Panc1 (cell line): ENCODE results near the gene CTRB1. TPM values are rescaled to one million over a fixed set of nuclear protein-coding genes. Genes with fewer than 3 reads are reported as not detected.

Experiments used
- ATAC-seq: fragments of 200-7000 bp; cut with Tn5 transposase; 2 replicates; pipeline ENCODE4 v1.9.1; 2020; ENCODE audit warnings: mild to moderate bottlenecking, moderate library complexity
- BruUV-seq: library from RNA; stranded (reverse); fragments of 400-500 nt; replicated peaks from 2 replicates; lab custom pipeline; 2021; lab: Mats Ljungman, UMichigan
- CTCF ChIA-PET: fragments of 300-600 bp; sonication (Branson Sonifier 250); formaldehyde crosslinking; loops from one replicate; lab custom pipeline; 2022; ENCODE audit warnings: antibody characterized with exemption; lab: Charles Lee
- POLR2A ChIA-PET: fragments of 300-600 bp; sonication (Branson Sonifier 250); formaldehyde crosslinking; loops from one replicate; lab custom pipeline; 2022; ENCODE audit warnings: antibody characterized with exemption; lab: Charles Lee
- DNase-seq: peaks from one replicate; pipeline ENCODE4 v3.0.0-alpha.2; 2010; ENCODE audit warnings: low read depth, low spot score
- H3K27ac ChIP-seq: 2 replicates; pipeline ENCODE4 v1.5.1; 2011; ENCODE audit warnings: mild to moderate bottlenecking, low read length, inconsistent platforms
- H3K27me3 ChIP-seq: fragments of 200-500 bp; sonication (Bioruptor generic); 2 replicates; pipeline ENCODE4 v1.6.0; 2014; ENCODE audit warnings: low read length, inconsistent platforms; ENCODE audit not compliant: control insufficient read depth, insufficient read depth
- H3K36me3 ChIP-seq: fragments of 200-500 bp; sonication (Bioruptor generic); 2 replicates; pipeline ENCODE4 v1.5.1; 2014; ENCODE audit warnings: inconsistent platforms, mild to moderate bottlenecking, low read length, moderate library complexity; ENCODE audit not compliant: control insufficient read depth, insufficient read depth
- H3K4me1 ChIP-seq: 2 replicates; pipeline ENCODE4 v1.5.1; 2011; ENCODE audit warnings: inconsistent platforms, mild to moderate bottlenecking, low read length, moderate library complexity; ENCODE audit not compliant: control insufficient read depth, insufficient read depth
- H3K4me3 ChIP-seq, 2 experiments: 2 replicates each; pipeline ENCODE4 v1.5.1; 2011 to 2012; ENCODE audit warnings: low read depth in 2 of 2, low read length in 2 of 2, mild to moderate bottlenecking in 2 of 2, inconsistent platforms in 1 of 2, moderate library complexity in 1 of 2
- H3K9me3 ChIP-seq: fragments of 200-500 bp; sonication (Bioruptor generic); 2 replicates; pipeline ENCODE4 v1.5.1; 2014; ENCODE audit warnings: low read depth, mild to moderate bottlenecking, inconsistent platforms, low read length, moderate library complexity; ENCODE audit not compliant: control insufficient read depth, insufficient read depth
- CTCF ChIP-seq: fragments of 450-650 bp; IDR thresholded peaks from 2 replicates; pipeline ENCODE4 v1.5.1; 2017; ENCODE audit warnings: mild to moderate bottlenecking
- POLR2AphosphoS5 ChIP-seq: IDR thresholded peaks from 2 replicates; pipeline ENCODE4 v1.6.1; 2012; ENCODE audit warnings: mild to moderate bottlenecking, low read depth, low read length, moderate library complexity
- REST ChIP-seq, 2 experiments: IDR thresholded peaks; 2 replicates each; pipeline ENCODE4 v1.6.1; 2011 to 2012; ENCODE audit warnings: low read depth in 2 of 2, control low read depth in 1 of 2, low read length in 1 of 2, mild to moderate bottlenecking in 1 of 2, moderate library complexity in 1 of 2; ENCODE audit not compliant: insufficient read depth in 1 of 2
- SIN3A ChIP-seq: IDR thresholded peaks from 2 replicates; pipeline ENCODE4 v1.6.1; 2012; ENCODE audit warnings: low read depth, mild to moderate bottlenecking, low read length, moderate library complexity, borderline replicate concordance; ENCODE audit not compliant: insufficient read depth
- TCF7L2 ChIP-seq: IDR thresholded peaks from 2 replicates; pipeline ENCODE4 v1.6.1; 2011; ENCODE audit warnings: mild to moderate bottlenecking, low read depth, low read length, inconsistent platforms
- in situ Hi-C: cut with HindIII; loops from 2 replicates; pipeline ENCODE4 v1.10.0; 2016; ENCODE audit warnings: low sequenced_read_pairs, low pct_unique_long_range_greater_than_20kb
- intact Hi-C: fragments of 100-400 bp; cut with micrococcal nuclease; formaldehyde crosslinking; loops from one replicate; pipeline ENCODE4 v1.10.0; 2022; ENCODE audit not compliant: unreplicated experiment
- total RNA-seq: library from RNA; stranded (reverse); gene quantifications from one replicate; pipeline ENCODE4 v1.2.1, GENCODE V29; 2021; ENCODE audit not compliant: unreplicated experiment

The CTRB1 gene
- total RNA-seq, 1 experiment from 2014 or later, result 2.7 TPM

GRCh38 chr16:75189638-75190245 is 29.0 kb upstream of the CTRB1 start:
- DNase-seq (no peak), ATAC-seq (no peak)
- H3K27me3 ChIP-seq, result no peaks in the 10 kb centered on the region
- CTCF ChIA-PET, result interaction anchor here (1.0 kb wide), 1 partner anchor 9 kb away, joined by 3 read pairs; no protein-coding TSS in a partner anchor
- no peak for TF ChIP-seq REST (IDR thresholded peaks at IDR 0.05; ENCODE audit: insufficient read depth in 1 of 2, low read depth in 2 of 2, low read length in 1 of 2)
- POLR2A ChIA-PET, result no interaction called here
- H3K27ac ChIP-seq, result no peak overlapping the region
- BruUV-seq, result no TSS peak
- H3K36me3 ChIP-seq, result no peaks in the 10 kb centered on the region
- intact Hi-C loops, result no loop called here
- no peaks in the 10 kb centered on the region for H3K4me1 ChIP-seq
- in situ Hi-C loops, result no loop called here
- peaks cover 4% of the 10 kb centered on the region; the same call in 1 of the 2 replicates for H3K9me3 ChIP-seq
- no peak overlapping the region for H3K4me3 ChIP-seq

- TF ChIP-seq REST (IDR thresholded peaks at IDR 0.05; ENCODE audit: insufficient read depth in 1 of 2, low read depth in 2 of 2, low read length in 1 of 2) (no peak), SIN3A (no peak), POLR2AphosphoS5 (no peak), CTCF (no peak), TCF7L2 (no peak)
- DNase-seq, result no peak
- Histone ChIP-seq H3K9me3 (no peaks in the 10 kb centered on the region), H3K4me3 (no peak overlapping the region), H3K27ac (no peak overlapping the region), H3K36me3 (no peaks in the 10 kb centered on the region), H3K4me1 (no peaks in the 10 kb centered on the region), H3K27me3 (no peaks in the 10 kb centered on the region)
- POLR2A ChIA-PET, result no interaction called here
- no peak for ATAC-seq
- intact Hi-C loops (no loop called here), in situ Hi-C loops (no loop called here)
- no TSS peak for BruUV-seq
- CTCF ChIA-PET, result no interaction called here
Measured at GRCh38 chr16:75192606-75193264, 26.1 kb upstream of the CTRB1 start.
